Nephron progenitor cell (in vitro differentiated cells): ENCODE results near the gene GCG.

ENCODE experiments used
- DNase-seq: peaks from one replicate; pipeline ENCODE4 v3.0.0; 2021
- H3K27ac Mint-ChIP-seq: 2 replicates; pipeline ENCODE4 v1.8.0; 2021; ENCODE audit warnings: mild to moderate bottlenecking, moderate library complexity, mixed read lengths
- H3K27me3 Mint-ChIP-seq: 2 replicates; pipeline ENCODE4 v1.8.0; 2021; ENCODE audit warnings: mild to moderate bottlenecking, low read depth, mixed read lengths; ENCODE audit not compliant: poor library complexity
- H3K36me3 Mint-ChIP-seq: 2 replicates; pipeline ENCODE4 v1.8.0; 2021; ENCODE audit warnings: low read depth, mixed read lengths
- H3K4me1 Mint-ChIP-seq: 2 replicates; pipeline ENCODE4 v1.8.0; 2021; ENCODE audit warnings: mixed read lengths
- H3K4me3 Mint-ChIP-seq: 2 replicates; pipeline ENCODE4 v1.8.0; 2021; ENCODE audit warnings: mild to moderate bottlenecking, moderate library complexity, mixed read lengths
- H3K9me3 Mint-ChIP-seq: 2 replicates; pipeline ENCODE4 v1.8.0; 2021; ENCODE audit warnings: mild to moderate bottlenecking, moderate library complexity, mixed read lengths
- CTCF ChIP-seq: fragments of 200-600 bp; sonication (generic); IDR thresholded peaks from 2 replicates; pipeline ENCODE4 v1.5.0; 2021; ENCODE audit warnings: antibody characterized with exemption

The GCG gene

GRCh38 chr2:162175714-162176113, 23.7 kb upstream of the GCG start:
- no peak for DNase-seq
- peaks cover 6% of the 10 kb centered on the region for H3K27me3 Mint-ChIP-seq
- no peak overlapping the region for H3K4me3 Mint-ChIP-seq
- H3K9me3 Mint-ChIP-seq: no peaks in the 10 kb centered on the region
- TF ChIP-seq CTCF: no peak
- H3K36me3 Mint-ChIP-seq: no peaks in the 10 kb centered on the region
- H3K4me1 Mint-ChIP-seq: no peaks in the 10 kb centered on the region
- no peak overlapping the region for H3K27ac Mint-ChIP-seq

GRCh38 chr2:162174746-162175145, 22.7 kb upstream of the GCG start:
- no peak for DNase-seq
- Mint-ChIP-seq H3K4me1 (no peaks in the 10 kb centered on the region), H3K27ac (no peak overlapping the region), H3K36me3 (no peaks in the 10 kb centered on the region), H3K4me3 (no peak overlapping the region), H3K9me3 (no peaks in the 10 kb centered on the region), H3K27me3 (peaks cover 6% of the 10 kb centered on the region)
- no peak for TF ChIP-seq CTCF

- H3K4me1 Mint-ChIP-seq: no peaks in the 10 kb centered on the region
- H3K27me3 Mint-ChIP-seq: peaks cover 9% of the 10 kb centered on the region
- DNase-seq: no peak
- no peaks in the 10 kb centered on the region for H3K9me3 Mint-ChIP-seq
- TF ChIP-seq CTCF: no peak
- no peak overlapping the region for H3K4me3 Mint-ChIP-seq
- H3K27ac Mint-ChIP-seq: no peak overlapping the region
- H3K36me3 Mint-ChIP-seq: no peaks in the 10 kb centered on the region
Measured at GRCh38 chr2:162172802-162173370, 20.8 kb upstream of the GCG start.

GRCh38 chr2:162166745-162167144, 14.7 kb upstream of the GCG start:
- no peak for DNase-seq
- Mint-ChIP-seq H3K9me3 (no peaks in the 10 kb centered on the region), H3K4me3 (no peak overlapping the region), H3K27ac (no peak overlapping the region), H3K4me1 (no peaks in the 10 kb centered on the region), H3K36me3 (no peaks in the 10 kb centered on the region), H3K27me3 (peaks cover 6% of the 10 kb centered on the region)
- no peak for TF ChIP-seq CTCF

GRCh38 chr2:162166174-162166573, 14.1 kb upstream of the GCG start:
- Mint-ChIP-seq H3K27ac (no peak overlapping the region), H3K4me1 (no peaks in the 10 kb centered on the region), H3K4me3 (no peak overlapping the region), H3K9me3 (no peaks in the 10 kb centered on the region), H3K27me3 (peaks cover 6% of the 10 kb centered on the region), H3K36me3 (no peaks in the 10 kb centered on the region)
- DNase-seq: no peak
- no peak for TF ChIP-seq CTCF

- Mint-ChIP-seq H3K4me3 (no peak overlapping the region), H3K27me3 (peaks cover 6% of the 10 kb centered on the region), H3K36me3 (no peaks in the 10 kb centered on the region), H3K27ac (no peak overlapping the region), H3K9me3 (no peaks in the 10 kb centered on the region), H3K4me1 (no peaks in the 10 kb centered on the region)
- TF ChIP-seq CTCF: no peak
- no peak for DNase-seq
Measured at GRCh38 chr2:162164802-162165201, 12.8 kb upstream of the GCG start.
